CD4-positive, alpha-beta T cell (primary cell): ENCODE data around the gene HAUS1. TPM values are rescaled to one million over a fixed set of nuclear protein-coding genes. Genes with fewer than 3 reads are reported as not detected.
"Not testable (repeated sequence)": the region's sequence is repeated elsewhere in the genome, so short reads cannot be mapped to it uniquely, and the experiment has no call there.

Experiments
- ATAC-seq: fragments of 200-7000 bp; cut with Tn5 transposase; one replicate; pipeline ENCODE4 v1.10.0; 2022; ENCODE audit warnings: mild to moderate bottlenecking; ENCODE audit not compliant: poor library complexity
- CTCF ChIA-PET: fragments of 350-600 bp; sonication (Branson Sonifier 250); formaldehyde crosslinking; loops from one replicate; lab custom pipeline; 2021; ENCODE audit warnings: antibody characterized with exemption, inconsistent platforms; lab: Charles Lee
- POLR2A ChIA-PET: fragments of 350-600 bp; sonication (Branson Sonifier 250); formaldehyde crosslinking; loops from one replicate; lab custom pipeline; 2021; ENCODE audit warnings: antibody characterized with exemption, inconsistent platforms; lab: Charles Lee
- DNase-seq, 14 experiments: peaks; one replicate each; pipeline ENCODE4 v3.0.0-alpha.2; 2013 to 2020; ENCODE audit warnings: mixed read lengths in 2 of 14
- H3K27ac ChIP-seq, 2 donors: one replicate each; pipeline versions ENCODE4 v1.5.1 to v1.7.0; 2013; ENCODE audit warnings: low read length in 2 of 2, low read depth in 1 of 2, mild to moderate bottlenecking in 1 of 2
- H3K27me3 ChIP-seq, 2 experiments: 1 replicate in 1 of 2; 2 replicates in 1 of 2; pipeline versions ENCODE4 v1.6.1 to v1.7.0; 2013; ENCODE audit warnings: low read length in 2 of 2, control low read depth in 1 of 2, mild to moderate bottlenecking in 1 of 2, moderate library complexity in 1 of 2; ENCODE audit not compliant: insufficient read depth in 2 of 2, control insufficient read depth in 1 of 2
- H3K36me3 ChIP-seq: one replicate; pipeline ENCODE4 v1.6.1; 2013; ENCODE audit warnings: low read length, control low read depth; ENCODE audit not compliant: insufficient read depth
- H3K4me1 ChIP-seq: one replicate; pipeline ENCODE4 v1.6.1; 2013; ENCODE audit warnings: low read length, control low read depth; ENCODE audit not compliant: insufficient read depth
- H3K4me3 ChIP-seq: one replicate; pipeline ENCODE4 v1.5.1; 2013; ENCODE audit warnings: mild to moderate bottlenecking, low read length, moderate library complexity
- H3K9me3 ChIP-seq, 2 experiments: 1 replicate in 1 of 2; 2 replicates in 1 of 2; pipeline versions ENCODE4 v1.6.1 to v1.7.0; 2013; ENCODE audit warnings: low read length in 2 of 2, mild to moderate bottlenecking in 2 of 2, control low read depth in 1 of 2, moderate library complexity in 1 of 2; ENCODE audit not compliant: control insufficient read depth in 1 of 2, insufficient read depth in 1 of 2
- H3K27ac Mint-ChIP-seq: one replicate; pipeline ENCODE4 v1.8.0; 2020; ENCODE audit warnings: mixed read lengths
- H3K27me3 Mint-ChIP-seq: one replicate; pipeline ENCODE4 v1.8.0; 2021; ENCODE audit warnings: mixed read lengths
- H3K36me3 Mint-ChIP-seq: one replicate; pipeline ENCODE4 v1.8.0; 2021; ENCODE audit warnings: low read depth, mixed read lengths
- H3K4me1 Mint-ChIP-seq: one replicate; pipeline ENCODE4 v1.8.0; 2021; ENCODE audit warnings: low read depth, mixed read lengths
- H3K4me3 Mint-ChIP-seq: one replicate; pipeline ENCODE4 v1.8.0; 2020; ENCODE audit warnings: mild to moderate bottlenecking, mixed read lengths
- H3K9me3 Mint-ChIP-seq: one replicate; pipeline ENCODE4 v1.8.0; 2020; ENCODE audit warnings: mixed read lengths
- intact Hi-C, 2 experiments: fragments of 100-400 bp; cut with DNase I in 1 of 2; cut with micrococcal nuclease in 1 of 2; formaldehyde crosslinking; loops; one replicate each; pipeline versions ENCODE4 v1.15.1 to v1.9.0; 2023 to 2025; cut with DNase I, micrococcal nuclease
- total RNA-seq, 174 experiments: library from RNA in 2 of 174; stranded (reverse) in 2 of 174; gene quantifications; one replicate each; pipeline ENCODE4 v1.2.3 and lab custom pipeline; 2021 to 2026
- TF ChIP-seq, protein P1 (sequence below): fragments of 200-600 bp; IDR thresholded peaks from one replicate; pipeline ENCODE4 v1.8.0; 2022; ENCODE audit warnings: antibody characterized with exemption, mild to moderate bottlenecking

HAUS1 gene
- total RNA-seq, 2 experiments from 2014 or later, result 8.8 to 10.8 TPM

DNA sequence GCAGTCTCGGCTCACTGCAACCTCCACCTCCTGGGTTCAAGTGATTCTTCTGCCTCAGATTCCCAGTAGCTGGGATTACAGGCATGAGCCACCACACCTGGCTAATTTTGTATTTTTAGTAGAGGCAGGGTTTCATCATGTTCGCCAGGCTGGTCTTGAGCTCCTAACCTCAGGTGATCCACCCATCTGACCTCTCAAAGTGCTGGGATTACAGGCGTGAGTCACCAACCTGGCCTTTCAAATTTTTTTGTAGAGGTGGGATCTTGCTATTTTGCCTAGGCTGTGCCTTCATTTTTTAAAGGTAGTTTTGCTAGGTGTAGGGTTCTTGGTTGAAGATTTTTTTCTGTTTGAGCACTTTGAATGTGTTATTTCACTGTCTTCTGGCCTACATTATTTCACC is 6.2 kb downstream of the HAUS1 start:
- Histone ChIP-seq H3K4me3 (no peak overlapping the region), H3K27ac (no peak overlapping the region), H3K4me1 (peaks cover 9% of the 10 kb centered on the region), H3K36me3 (peaks cover 21% of the 10 kb centered on the region), H3K9me3 (no peaks in the 10 kb centered on the region), H3K27me3 (no peaks in the 10 kb centered on the region)
- TF ChIP-seq, protein P1, sequence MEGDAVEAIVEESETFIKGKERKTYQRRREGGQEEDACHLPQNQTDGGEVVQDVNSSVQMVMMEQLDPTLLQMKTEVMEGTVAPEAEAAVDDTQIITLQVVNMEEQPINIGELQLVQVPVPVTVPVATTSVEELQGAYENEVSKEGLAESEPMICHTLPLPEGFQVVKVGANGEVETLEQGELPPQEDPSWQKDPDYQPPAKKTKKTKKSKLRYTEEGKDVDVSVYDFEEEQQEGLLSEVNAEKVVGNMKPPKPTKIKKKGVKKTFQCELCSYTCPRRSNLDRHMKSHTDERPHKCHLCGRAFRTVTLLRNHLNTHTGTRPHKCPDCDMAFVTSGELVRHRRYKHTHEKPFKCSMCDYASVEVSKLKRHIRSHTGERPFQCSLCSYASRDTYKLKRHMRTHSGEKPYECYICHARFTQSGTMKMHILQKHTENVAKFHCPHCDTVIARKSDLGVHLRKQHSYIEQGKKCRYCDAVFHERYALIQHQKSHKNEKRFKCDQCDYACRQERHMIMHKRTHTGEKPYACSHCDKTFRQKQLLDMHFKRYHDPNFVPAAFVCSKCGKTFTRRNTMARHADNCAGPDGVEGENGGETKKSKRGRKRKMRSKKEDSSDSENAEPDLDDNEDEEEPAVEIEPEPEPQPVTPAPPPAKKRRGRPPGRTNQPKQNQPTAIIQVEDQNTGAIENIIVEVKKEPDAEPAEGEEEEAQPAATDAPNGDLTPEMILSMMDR, result no peak
- Mint-ChIP-seq H3K36me3 (peaks cover 65% of the 10 kb centered on the region), H3K27me3 (no peaks in the 10 kb centered on the region), H3K4me1 (peaks cover 36% of the 10 kb centered on the region), H3K4me3 (no peak overlapping the region), H3K27ac (no peak overlapping the region), H3K9me3 (no peaks in the 10 kb centered on the region)
- ChIA-PET CTCF (interaction anchor here (1.3 kb wide), 1 partner anchor 63 kb away, joined by 5 read pairs; a partner anchor contains a TSS), POLR2A (no interaction called here)
- ATAC-seq (no peak), DNase-seq (no peak)
- intact Hi-C loops, result no loop called here

DNA sequence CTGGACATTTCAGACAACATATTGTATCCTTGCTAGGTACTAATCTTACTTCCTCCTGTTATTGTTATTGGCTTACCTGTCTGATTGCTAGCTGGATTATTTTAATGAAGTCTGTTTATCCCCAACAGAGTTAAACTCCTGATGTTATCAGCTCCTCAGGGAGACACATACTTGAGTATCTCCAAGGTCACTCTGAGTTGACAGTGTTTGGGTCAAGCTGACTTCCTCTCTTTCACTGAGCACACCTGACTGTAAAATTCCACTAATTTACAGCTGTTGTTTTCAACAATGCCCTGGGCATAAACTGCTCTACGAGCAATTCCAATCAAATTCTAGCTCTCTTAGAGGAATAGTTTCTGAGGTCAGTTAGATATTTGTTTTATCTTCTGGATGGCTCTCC is 9.6 kb downstream of the HAUS1 start:
- Mint-ChIP-seq H3K36me3 (peaks cover 67% of the 10 kb centered on the region), H3K4me1 (peaks cover 10% of the 10 kb centered on the region), H3K27ac (no peak overlapping the region), H3K27me3 (no peaks in the 10 kb centered on the region), H3K9me3 (no peaks in the 10 kb centered on the region), H3K4me3 (no peak overlapping the region)
- Histone ChIP-seq H3K4me3 (no peak overlapping the region), H3K27me3 (no peaks in the 10 kb centered on the region), H3K36me3 (peaks cover 21% of the 10 kb centered on the region), H3K27ac (no peak overlapping the region), H3K4me1 (no peaks in the 10 kb centered on the region), H3K9me3 (no peaks in the 10 kb centered on the region)
- intact Hi-C loops, result no loop called here
- POLR2A ChIA-PET, result no interaction called here
- DNase-seq (no peak), ATAC-seq (no peak)
- CTCF ChIA-PET, result no interaction called here
- TF ChIP-seq, protein P1, result no peak

DNA sequence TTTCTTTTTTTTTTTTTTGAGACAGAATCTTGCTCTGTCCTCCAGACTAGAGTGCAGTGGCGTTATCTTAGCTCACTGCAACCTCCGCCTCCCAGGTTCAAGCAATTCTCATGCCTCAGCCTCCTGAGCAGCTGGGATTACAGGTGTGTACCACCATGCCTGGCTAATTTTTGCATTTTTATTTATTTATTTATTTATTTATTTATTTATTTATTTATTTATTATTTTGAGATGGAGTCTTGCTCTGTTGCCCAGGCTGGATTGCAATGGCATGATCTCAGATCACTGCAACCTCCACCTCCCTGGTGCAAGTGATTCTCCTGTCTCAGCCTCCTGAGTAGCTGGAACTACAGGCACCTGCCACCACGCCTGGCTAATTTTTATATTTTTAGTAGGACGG is 22.4 kb downstream of the HAUS1 start:
- ATAC-seq, H3K4me3 Mint-ChIP-seq, H3K27me3 ChIP-seq, H3K4me3 ChIP-seq, H3K9me3 ChIP-seq, H3K27ac ChIP-seq, intact Hi-C loops, H3K9me3 Mint-ChIP-seq, H3K4me1 Mint-ChIP-seq, POLR2A ChIA-PET, DNase-seq, H3K27ac Mint-ChIP-seq, H3K27me3 Mint-ChIP-seq, H3K4me1 ChIP-seq: not testable (repeated sequence)
- peaks cover 47% of the 10 kb centered on the region for H3K36me3 ChIP-seq
- H3K36me3 Mint-ChIP-seq, result peaks cover 78% of the 10 kb centered on the region
- CTCF ChIA-PET, result interaction anchor here (0.7 to 1.1 kb wide), 2 partner anchors 297 to 531 kb away, joined by 3 read pairs; no protein-coding TSS in a partner anchor

DNA sequence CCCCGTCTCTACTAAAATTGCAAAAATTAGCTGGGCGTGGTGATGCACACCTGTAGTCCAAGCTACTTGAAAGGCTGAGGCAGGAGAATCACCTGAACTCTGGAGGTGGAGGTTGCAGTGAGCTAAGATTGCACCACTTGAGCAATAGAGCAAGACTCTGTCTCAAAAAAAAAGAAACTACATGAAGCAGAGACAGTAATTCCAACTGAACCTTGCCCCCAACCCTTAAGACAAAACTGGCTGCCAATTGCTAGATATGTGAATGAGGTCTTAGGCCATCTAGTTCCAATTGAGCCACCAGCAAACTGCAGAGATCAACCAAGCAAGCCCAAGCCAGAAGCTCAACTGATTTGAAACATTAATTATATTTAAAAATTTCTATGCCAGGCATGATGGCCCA is 25.9 kb downstream of the HAUS1 start:
- H3K36me3 ChIP-seq, result peaks cover 27% of the 10 kb centered on the region
- H3K27me3 Mint-ChIP-seq, result no peaks in the 10 kb centered on the region
- H3K9me3 ChIP-seq, result no peaks in the 10 kb centered on the region
- ChIA-PET CTCF (no interaction called here), POLR2A (no interaction called here)
- no peaks in the 10 kb centered on the region for H3K4me1 ChIP-seq
- no peaks in the 10 kb centered on the region for H3K27me3 ChIP-seq
- no peak for ATAC-seq
- peaks cover 49% of the 10 kb centered on the region for H3K36me3 Mint-ChIP-seq
- TF ChIP-seq, protein P1, result no peak
- DNase-seq, result no peak
- H3K27ac ChIP-seq, result no peak overlapping the region
- no peak overlapping the region for H3K4me3 ChIP-seq
- H3K4me1 Mint-ChIP-seq, result no peaks in the 10 kb centered on the region
- H3K9me3 Mint-ChIP-seq, result no peaks in the 10 kb centered on the region
- no peak overlapping the region for H3K4me3 Mint-ChIP-seq
- H3K27ac Mint-ChIP-seq, result no peak overlapping the region
- intact Hi-C loops, result no loop called here

DNA sequence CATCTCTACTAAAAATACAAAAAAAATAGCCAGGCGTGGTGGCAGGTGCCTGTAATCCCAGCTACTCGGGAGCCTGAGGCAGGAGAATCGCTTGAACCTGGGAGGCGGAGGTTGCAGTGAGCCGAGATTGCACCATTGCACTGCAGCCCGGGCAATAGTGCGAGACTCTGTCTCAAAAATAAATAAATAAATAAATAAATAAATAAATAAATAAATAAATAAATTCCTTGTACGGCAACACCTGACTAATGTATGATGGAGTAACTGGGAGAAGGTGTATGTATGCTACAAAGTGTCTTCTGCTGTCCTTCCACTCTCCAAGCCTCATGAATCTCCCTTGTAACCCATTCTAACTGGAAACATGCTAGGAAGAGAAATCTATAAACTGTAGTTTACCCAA is 26.4 kb downstream of the HAUS1 start:
- H3K4me1 ChIP-seq, H3K27ac Mint-ChIP-seq, intact Hi-C loops, ATAC-seq, CTCF ChIA-PET, H3K27ac ChIP-seq, H3K4me3 Mint-ChIP-seq, H3K4me3 ChIP-seq, DNase-seq, H3K9me3 ChIP-seq, H3K27me3 ChIP-seq, H3K27me3 Mint-ChIP-seq, POLR2A ChIA-PET, H3K9me3 Mint-ChIP-seq, H3K4me1 Mint-ChIP-seq: not testable (repeated sequence)
- H3K36me3 ChIP-seq, result peaks cover 27% of the 10 kb centered on the region
- peaks cover 47% of the 10 kb centered on the region for H3K36me3 Mint-ChIP-seq
